IMR-90 (cell line): ENCODE measurements around the gene ATP10A. TPM values are rescaled to one million over a fixed set of nuclear protein-coding genes. Genes with fewer than 3 reads are reported as not detected.

Source experiments
- microRNA-seq, 2 experiments: library from miRNA; stranded (forward) in 1 of 2; unstranded in 1 of 2; fragments of 10-50 nt in 1 of 2; fragments of <30 nt in 1 of 2; gene quantifications in 1 of 2; microRNA quantifications in 1 of 2; one replicate each; pipeline versions ENCODE3 to v1.1.0; 2013 to 2020; ENCODE audit not compliant: insufficient read depth in 1 of 2, insufficient read length in 1 of 2, unreplicated experiment in 1 of 2
- polyA plus RNA-seq, 3 experiments: library from polyadenylated mRNA; depleted of rRNA; stranded (reverse); fragments of >200 nt; gene quantifications; 2 replicates each; pipeline ENCODE4 v1.2.3, GENCODE V29; 2012; ENCODE audit warnings: low replicate concordance in 1 of 3
- small RNA-seq, 5 experiments: library from RNA; depleted of rRNA; stranded (forward); fragments of <200 nt; gene quantifications; one replicate each; pipeline ENCODE3, GENCODE V24; 2012
- total RNA-seq: library from RNA; depleted of rRNA; stranded (reverse); fragments of >200 nt; gene quantifications from 2 replicates; pipeline ENCODE4 v1.2.3, GENCODE V29; 2012

ATP10A gene
- total and polyA plus RNA-seq, 2 of the 4 experiments (the other 2 are of a cell fraction): 13.8 to 16.0 TPM

Small RNA genes within 50 kb of the gene (microRNA-seq; reads per million reads assigned to microRNA genes)
- gene MIR4715 (ENCODE audit: insufficient read depth in 1 of 2, insufficient read length in 1 of 2, unreplicated experiment in 1 of 2): 0 reads per million in 2 experiments
- gene RNA5SP390 (ENCODE audit: insufficient read depth, insufficient read length): not detected

Small RNA genes within 50 kb of the gene (small RNA-seq; reads per million reads assigned to genes)
- gene MIR4715 (0 to 0.08 (median 0) reads per million in 5 experiments), gene RNA5SP390 (0 to 0.08 (median 0) reads per million in 5 experiments)
